K562 (cell line): ENCODE data around the gene L3MBTL3. TPM values are rescaled to one million over a fixed set of nuclear protein-coding genes. Genes with fewer than 3 reads are reported as not detected.

ENCODE experiments used
- BHLHE40 ChIP-seq: IDR thresholded peaks from 2 replicates; pipeline ENCODE4 v1.6.1; 2011; ENCODE audit warnings: low read length, improper control_type of control experiment
- CHD7 ChIP-seq: fragments of 200-600 bp; sonication (generic); IDR thresholded peaks from one replicate; pipeline ENCODE4 v1.6.1; 2012; ENCODE audit warnings: mild to moderate bottlenecking, low read depth, low read length, inconsistent platforms
- ETV1 ChIP-seq: fragments of 450-650 bp; conservative IDR thresholded peaks from 2 replicates; pipeline ENCODE4 v1.6.1; 2016; ENCODE audit warnings: missing genetic modification characterization, control low read depth, low read depth, missing compliant biosample characterization
- ZNF518B ChIP-seq: fragments of 250-450 bp; sonication (Bioruptor Pico); IDR thresholded peaks from 2 replicates; pipeline ENCODE4 v1.5.0; 2021; ENCODE audit warnings: mild to moderate bottlenecking, moderate library complexity
- polyA plus RNA-seq, 8 experiments: library from polyadenylated mRNA; depleted of rRNA in 4 of 8; stranded (reverse) in 5 of 8; unstranded in 3 of 8; fragments of >200 nt; fragmentation: Nextera tagmentation in 2 of 8; fragmentation: Illumina TruSeq in 1 of 8; extraction: Ambion mirVana in 2 of 8; extraction: Trizol in 1 of 8; gene quantifications; 2 replicates each; pipeline versions ENCODE4 v1.2.1 to v1.2.3, GENCODE V29; 2011 to 2014; ENCODE audit warnings: inconsistent platforms in 1 of 8, missing spikeins in 1 of 8
- total RNA-seq, 7 experiments: library from RNA; depleted of rRNA in 6 of 7; stranded (reverse); fragments of >200 nt in 6 of 7; fragmentation: Illumina TruSeq in 2 of 7; extraction: Trizol in 2 of 7; gene quantifications; 2 replicates each; pipeline versions ENCODE4 v1.2.1 to v1.2.3, GENCODE V29; 2011 to 2021; ENCODE audit warnings: low replicate concordance in 1 of 7

L3MBTL3 gene
- total and polyA plus RNA-seq, 9 of the 15 experiments (the other 6 are each of a cell fraction or from before 2014, with no cell fraction given) = 0.83 to 6.9 (median 5.4) TPM

- no peak for TF ChIP-seq CHD7
- no peak for TF ChIP-seq ETV1
- TF ChIP-seq ZNF518B (CRISPR knock-in tag) = no peak
- no peak for TF ChIP-seq BHLHE40
These were observed 138.5 kb downstream of the L3MBTL3 start (continued) for GRCh38 chr6:130156908-130157307.
